HG02763 (cell line): Measurements from ENCODE around the gene SDS.

Experiments used
- ATAC-seq: cut with Tn5 transposase; IDR thresholded peaks from one replicate; pipeline ENCODE4 v1.9.1; 2021; ENCODE audit warnings: mild to moderate bottlenecking, moderate library complexity; ENCODE audit not compliant: unreplicated experiment

The SDS gene

GRCh38 chr12:113403435-113404415 is at the start of gene SDS:
SDS (minus strand) TSS chr12:113403887; CDS start chr12:113399708, 4,179 bp downstream.
- no peak for ATAC-seq

- ATAC-seq = no peak
These were observed 49.6 kb upstream of the SDS start for GRCh38 chr12:113453330-113453729.

GRCh38 chr12:113452458-113452857 is 48.8 kb upstream of the SDS start:
- ATAC-seq = no peak

- ATAC-seq = no peak
These were observed 46.2 kb upstream of the SDS start for GRCh38 chr12:113449839-113450238.

- ATAC-seq = no peak
These were observed 45.6 kb upstream of the SDS start for GRCh38 chr12:113449299-113449698.

- ATAC-seq = no peak
These were observed 45.2 kb upstream of the SDS start for GRCh38 chr12:113448873-113449272.

- ATAC-seq = no peak
These were observed 42.0 kb upstream of the SDS start for GRCh38 chr12:113445544-113446171.

- ATAC-seq = no peak
These were observed 39.4 kb upstream of the SDS start for GRCh38 chr12:113443030-113443539.

GRCh38 chr12:113440947-113441782 is 37.5 kb upstream of the SDS start:
- no peak for ATAC-seq

- ATAC-seq = no peak
These were observed 36.6 kb upstream of the SDS start for GRCh38 chr12:113440336-113440735.

- no peak for ATAC-seq
These were observed 35.9 kb upstream of the SDS start for GRCh38 chr12:113439606-113440030.

- no peak for ATAC-seq
These were observed 35.6 kb upstream of the SDS start for GRCh38 chr12:113439301-113439597.

GRCh38 chr12:113438523-113439300 is 35.0 kb upstream of the SDS start:
- ATAC-seq = no peak

GRCh38 chr12:113437729-113438100 is 34.0 kb upstream of the SDS start:
- no peak for ATAC-seq

- ATAC-seq = no peak
These were observed 33.5 kb upstream of the SDS start for GRCh38 chr12:113436993-113437728.

- no peak for ATAC-seq
These were observed 32.9 kb upstream of the SDS start for GRCh38 chr12:113436586-113436985.

GRCh38 chr12:113435367-113435766 is 31.7 kb upstream of the SDS start:
- no peak for ATAC-seq

- no peak for ATAC-seq
These were observed 29.3 kb upstream of the SDS start for GRCh38 chr12:113432986-113433385.

- no peak for ATAC-seq
These were observed 24.8 kb upstream of the SDS start for GRCh38 chr12:113428482-113428881.

GRCh38 chr12:113427882-113428281 is 24.2 kb upstream of the SDS start:
- no peak for ATAC-seq
